ENCODE data around the gene GBE1.

GRCh38 chr3:81741216-81741615 lies 20.2 kb downstream of the GBE1 start:
- TF ChIP-seq, protein P1, sequence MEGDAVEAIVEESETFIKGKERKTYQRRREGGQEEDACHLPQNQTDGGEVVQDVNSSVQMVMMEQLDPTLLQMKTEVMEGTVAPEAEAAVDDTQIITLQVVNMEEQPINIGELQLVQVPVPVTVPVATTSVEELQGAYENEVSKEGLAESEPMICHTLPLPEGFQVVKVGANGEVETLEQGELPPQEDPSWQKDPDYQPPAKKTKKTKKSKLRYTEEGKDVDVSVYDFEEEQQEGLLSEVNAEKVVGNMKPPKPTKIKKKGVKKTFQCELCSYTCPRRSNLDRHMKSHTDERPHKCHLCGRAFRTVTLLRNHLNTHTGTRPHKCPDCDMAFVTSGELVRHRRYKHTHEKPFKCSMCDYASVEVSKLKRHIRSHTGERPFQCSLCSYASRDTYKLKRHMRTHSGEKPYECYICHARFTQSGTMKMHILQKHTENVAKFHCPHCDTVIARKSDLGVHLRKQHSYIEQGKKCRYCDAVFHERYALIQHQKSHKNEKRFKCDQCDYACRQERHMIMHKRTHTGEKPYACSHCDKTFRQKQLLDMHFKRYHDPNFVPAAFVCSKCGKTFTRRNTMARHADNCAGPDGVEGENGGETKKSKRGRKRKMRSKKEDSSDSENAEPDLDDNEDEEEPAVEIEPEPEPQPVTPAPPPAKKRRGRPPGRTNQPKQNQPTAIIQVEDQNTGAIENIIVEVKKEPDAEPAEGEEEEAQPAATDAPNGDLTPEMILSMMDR (IDR thresholded peaks at IDR 0.05), result no peak
- no peak for TF ChIP-seq POLR2AphosphoS5 (IDR thresholded peaks at IDR 0.05)

Data from breast epithelium (tissue), 3 donors.